MM.1S (cell line): ENCODE results near the gene C10orf95.

ENCODE experiments used
- DNase-seq: peaks from one replicate; pipeline ENCODE4 v3.0.0-alpha.2; 2015
- H2AFZ ChIP-seq: fragments of 300-600 bp; sonication (generic); 2 replicates; pipeline ENCODE4 v1.6.0; 2016; ENCODE audit warnings: antibody characterized with exemption, low read length
- H3F3A ChIP-seq: fragments of 300-600 bp; sonication (generic); 2 replicates; pipeline ENCODE4 v1.6.1; 2016; ENCODE audit warnings: mild to moderate bottlenecking, antibody characterized with exemption, low read length, moderate library complexity, mixed read lengths; ENCODE audit not compliant: insufficient read depth
- H3K27ac ChIP-seq: fragments of 300-600 bp; sonication (generic); 2 replicates; pipeline ENCODE4 v1.5.1; 2016; ENCODE audit warnings: mild to moderate bottlenecking, low read length
- H3K27me3 ChIP-seq: fragments of 300-600 bp; sonication (generic); replicated peaks from 2 replicates; pipeline ENCODE4 v1.6.0; 2016; ENCODE audit warnings: low read length; ENCODE audit not compliant: insufficient read depth
- H3K36me3 ChIP-seq: fragments of 300-600 bp; sonication (generic); replicated peaks from 2 replicates; pipeline ENCODE4 v1.6.1; 2016; ENCODE audit warnings: mild to moderate bottlenecking, low read length, mixed read lengths; ENCODE audit not compliant: insufficient read depth
- H3K4me1 ChIP-seq: fragments of 300-600 bp; sonication (generic); 2 replicates; pipeline ENCODE4 v1.6.1; 2016; ENCODE audit warnings: low read length, mixed read lengths
- H3K4me2 ChIP-seq: fragments of 300-600 bp; sonication (generic); 2 replicates; pipeline ENCODE4 v1.6.0; 2016; ENCODE audit warnings: low read depth, low read length
- H3K4me3 ChIP-seq: fragments of 300-600 bp; sonication (generic); 2 replicates; pipeline ENCODE4 v1.5.1; 2016; ENCODE audit warnings: low read length, mixed read lengths
- H3K79me2 ChIP-seq: fragments of 300-600 bp; sonication (generic); 2 replicates; pipeline ENCODE4 v1.6.1; 2016; ENCODE audit warnings: mixed run types, low read length, mixed read lengths
- H3K9ac ChIP-seq: fragments of 300-600 bp; sonication (generic); 2 replicates; pipeline ENCODE4 v1.6.1; 2016; ENCODE audit warnings: low read length, mixed read lengths
- H3K9me2 ChIP-seq: fragments of 300-600 bp; sonication (generic); replicated peaks from 2 replicates; pipeline ENCODE4 v1.6.1; 2016; ENCODE audit warnings: mild to moderate bottlenecking, low read length, mixed read lengths; ENCODE audit not compliant: insufficient read depth
- H3K9me3 ChIP-seq: fragments of 300-600 bp; sonication (generic); replicated peaks from 2 replicates; pipeline ENCODE4 v1.6.1; 2016; ENCODE audit warnings: mild to moderate bottlenecking, low read length, mixed read lengths; ENCODE audit not compliant: insufficient read depth
- H4K20me1 ChIP-seq: fragments of 300-600 bp; sonication (generic); 2 replicates; pipeline ENCODE4 v1.6.1; 2016; ENCODE audit warnings: mild to moderate bottlenecking, low read length, moderate library complexity, mixed read lengths; ENCODE audit not compliant: insufficient read depth
- EZH2 ChIP-seq: fragments of 300-600 bp; sonication (generic); optimal IDR thresholded peaks from 2 replicates; pipeline ENCODE3; 2017; ENCODE audit warnings: low read depth, mild to moderate bottlenecking, antibody characterized with exemption, low read length, mixed read lengths
- EZH2phosphoT487 ChIP-seq: fragments of 300-600 bp; sonication (generic); IDR thresholded peaks from 2 replicates; pipeline ENCODE4 v1.6.1; 2018; ENCODE audit warnings: antibody characterized with exemption, low read length
- TF ChIP-seq, protein P1 (sequence below): fragments of 300-600 bp; sonication (generic); IDR thresholded peaks from 2 replicates; pipeline ENCODE4 v1.5.1; 2016; ENCODE audit warnings: antibody characterized with exemption, low read length, mixed read lengths

The C10orf95 gene

GRCh38 chr10:102432162-102432950, 19.0 kb downstream of the C10orf95 start, which contains the start of gene CUEDC2:
CUEDC2 (minus strand) TSS chr10:102432574; CDS start chr10:102425188, 7,386 bp downstream.
- Histone ChIP-seq H3F3A (peaks cover 10% of the 10 kb centered on the region; the same call in 1 of the 2 replicates), H3K9me2 (no peaks in the 10 kb centered on the region), H3K4me1 (peaks cover 11% of the 10 kb centered on the region; the same call in 1 of the 2 replicates), H3K4me2 (peak within 1 kb of the TSS; percentile 79), H3K9me3 (no peaks in the 10 kb centered on the region), H3K27ac (peak within 1 kb of the TSS; percentile 15; the same call in 1 of the 2 replicates), H3K9ac (peak within 1 kb of the TSS; percentile 86), H4K20me1 (no peaks in the 10 kb centered on the region), H3K27me3 (peaks cover 19% of the 10 kb centered on the region), H3K79me2 (peaks cover 16% of the 10 kb centered on the region), H2AFZ (peak within 1 kb of the TSS; percentile 93), H3K36me3 (no peaks in the 10 kb centered on the region), H3K4me3 (peak within 1 kb of the TSS; percentile 97)
- peak; percentile 96 for DNase-seq
- TF ChIP-seq EZH2: no peak
- TF ChIP-seq, protein P1, sequence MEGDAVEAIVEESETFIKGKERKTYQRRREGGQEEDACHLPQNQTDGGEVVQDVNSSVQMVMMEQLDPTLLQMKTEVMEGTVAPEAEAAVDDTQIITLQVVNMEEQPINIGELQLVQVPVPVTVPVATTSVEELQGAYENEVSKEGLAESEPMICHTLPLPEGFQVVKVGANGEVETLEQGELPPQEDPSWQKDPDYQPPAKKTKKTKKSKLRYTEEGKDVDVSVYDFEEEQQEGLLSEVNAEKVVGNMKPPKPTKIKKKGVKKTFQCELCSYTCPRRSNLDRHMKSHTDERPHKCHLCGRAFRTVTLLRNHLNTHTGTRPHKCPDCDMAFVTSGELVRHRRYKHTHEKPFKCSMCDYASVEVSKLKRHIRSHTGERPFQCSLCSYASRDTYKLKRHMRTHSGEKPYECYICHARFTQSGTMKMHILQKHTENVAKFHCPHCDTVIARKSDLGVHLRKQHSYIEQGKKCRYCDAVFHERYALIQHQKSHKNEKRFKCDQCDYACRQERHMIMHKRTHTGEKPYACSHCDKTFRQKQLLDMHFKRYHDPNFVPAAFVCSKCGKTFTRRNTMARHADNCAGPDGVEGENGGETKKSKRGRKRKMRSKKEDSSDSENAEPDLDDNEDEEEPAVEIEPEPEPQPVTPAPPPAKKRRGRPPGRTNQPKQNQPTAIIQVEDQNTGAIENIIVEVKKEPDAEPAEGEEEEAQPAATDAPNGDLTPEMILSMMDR: no peak
- no peak for TF ChIP-seq EZH2phosphoT487

- Histone ChIP-seq H3K9me3 (no peaks in the 10 kb centered on the region), H3F3A (peaks cover 10% of the 10 kb centered on the region; the same call in 1 of the 2 replicates), H3K4me1 (peaks cover 11% of the 10 kb centered on the region; the same call in 1 of the 2 replicates), H4K20me1 (no peaks in the 10 kb centered on the region), H3K9ac (peak overlapping the region; percentile 86), H3K79me2 (peaks cover 16% of the 10 kb centered on the region), H3K4me2 (peak overlapping the region; percentile 79), H3K27me3 (peaks cover 19% of the 10 kb centered on the region), H3K27ac (peak overlapping the region; percentile 15; the same call in 1 of the 2 replicates), H3K4me3 (peak overlapping the region; percentile 97), H3K9me2 (no peaks in the 10 kb centered on the region), H3K36me3 (no peaks in the 10 kb centered on the region), H2AFZ (peak overlapping the region; percentile 93)
- TF ChIP-seq, protein P1: no peak
- TF ChIP-seq EZH2phosphoT487 (no peak), EZH2 (no peak)
- DNase-seq: peak; percentile 24
These were observed 19.8 kb downstream of the C10orf95 start for GRCh38 chr10:102431452-102432124.

- Histone ChIP-seq H4K20me1 (no peaks in the 10 kb centered on the region), H3K9me3 (no peaks in the 10 kb centered on the region), H3K9me2 (no peaks in the 10 kb centered on the region), H3K36me3 (no peaks in the 10 kb centered on the region), H3K4me3 (no peak overlapping the region), H3F3A (peaks cover 10% of the 10 kb centered on the region; the same call in 1 of the 2 replicates), H3K4me2 (no peak overlapping the region), H3K4me1 (peaks cover 9% of the 10 kb centered on the region; the same call in 1 of the 2 replicates), H3K79me2 (peaks cover 16% of the 10 kb centered on the region), H3K27ac (no peak overlapping the region), H2AFZ (no peak overlapping the region), H3K9ac (no peak overlapping the region), H3K27me3 (peaks cover 10% of the 10 kb centered on the region)
- DNase-seq: no peak
- TF ChIP-seq EZH2: no peak
- TF ChIP-seq EZH2phosphoT487: no peak
- TF ChIP-seq, protein P1: no peak
These were observed 21.9 kb downstream of the C10orf95 start for GRCh38 chr10:102429468-102429867.
